ENCODE data around the gene SLC38A6. TPM values are rescaled to one million over a fixed set of nuclear protein-coding genes. Genes with fewer than 3 reads are reported as not detected.

SLC38A6 gene
- total and polyA plus RNA-seq, 9 of the 15 experiments (the other 6 are each of a cell fraction or from before 2014, with no cell fraction given) = 9.8 to 40.3 (median 17.6) TPM

- peak; percentile 73 for TF ChIP-seq TOE1 (IDR thresholded peaks at IDR 0.05; ENCODE audit: borderline replicate concordance)
- no peak for TF ChIP-seq TOE1 (CRISPR knock-in tag; IDR thresholded peaks at IDR 0.05; ENCODE audit: borderline replicate concordance, low read depth)
- no peak for TF ChIP-seq MXD1 (CRISPR knock-in tag; IDR thresholded peaks at IDR 0.05; ENCODE audit: borderline replicate concordance, poor library complexity, severe bottlenecking)
- TF ChIP-seq ESRRA (IDR thresholded peaks at IDR 0.05; ENCODE audit: borderline replicate concordance, low read depth) = no peak
- no peak for TF ChIP-seq TSC22D4 (tag; IDR thresholded peaks at IDR 0.05)
- no peak for TF ChIP-seq FOXP1 (CRISPR knock-in tag; IDR thresholded peaks at IDR 0.05)
- no peak for TF ChIP-seq SIN3A (IDR thresholded peaks at IDR 0.05; ENCODE audit: borderline replicate concordance in 2 of 2, control insufficient read depth in 1 of 2, low read depth in 2 of 2, low read length in 2 of 2)
- no peak for TF ChIP-seq ZNF75A (CRISPR knock-in tag; IDR thresholded peaks at IDR 0.05)
- no peak for TF ChIP-seq POLR2AphosphoS2 (IDR thresholded peaks at IDR 0.05; ENCODE audit: low read length)
- no peak for TF ChIP-seq TCF7 (IDR thresholded peaks at IDR 0.05; ENCODE audit: borderline replicate concordance)
- 0 out of 2 replicates have a peak, but pooled peaks have one; percentile 43 for TF ChIP-seq MEF2D (tag; conservative IDR thresholded peaks at IDR 0.05; ENCODE audit: low read depth)
- no peak for TF ChIP-seq ZNF395 (CRISPR knock-in tag; IDR thresholded peaks at IDR 0.05)
- no peak for TF ChIP-seq KDM5B (IDR thresholded peaks at IDR 0.05; ENCODE audit: insufficient replicate concordance, low read depth, low read length)
- TF ChIP-seq ETV6 (IDR thresholded peaks at IDR 0.05; ENCODE audit: borderline replicate concordance in 1 of 2, low read depth in 2 of 2, low read length in 1 of 2) = no peak
- no peak for TF ChIP-seq ETV6 (CRISPR knock-in tag; IDR thresholded peaks at IDR 0.05; ENCODE audit: borderline replicate concordance)
- TF ChIP-seq ZNF445 (CRISPR knock-in tag; IDR thresholded peaks at IDR 0.05; ENCODE audit: low read depth) = no peak
- peak; percentile 88 to 90 for TF ChIP-seq RCOR1 (IDR thresholded peaks at IDR 0.05; ENCODE audit: borderline replicate concordance in 1 of 2, low read depth in 2 of 2, low read length in 2 of 2)
- no peak for TF ChIP-seq SREBF2 (CRISPR knock-in tag; IDR thresholded peaks at IDR 0.05)
- no peak for TF ChIP-seq ZFP30 (CRISPR knock-in tag; IDR thresholded peaks at IDR 0.05; ENCODE audit: borderline replicate concordance)
- peak; percentile 98 for TF ChIP-seq CBFA2T3 (IDR thresholded peaks at IDR 0.05)
- no peak for TF ChIP-seq ZBTB12 (CRISPR knock-in tag; IDR thresholded peaks at IDR 0.05)
- no peak for TF ChIP-seq ZFP91 (CRISPR knock-in tag; IDR thresholded peaks at IDR 0.05)
- no peak for TF ChIP-seq ZNF830 (CRISPR knock-in tag; IDR thresholded peaks at IDR 0.05)
- TF ChIP-seq NR4A1 (CRISPR knock-in tag; IDR thresholded peaks at IDR 0.05) = no peak
- TF ChIP-seq NR4A1 (tag; IDR thresholded peaks at IDR 0.05) = no peak
Observed at GRCh38 chr14:60989599-60989998, 8.6 kb downstream of the SLC38A6 start (continued).

Data from K562 (cell line).